GM12872 (cell line): ENCODE results near the gene LDHD.

ENCODE experiments used
- TF ChIP-seq, protein P1 (sequence below): IDR thresholded peaks from 3 replicates; pipeline ENCODE4 v1.5.1; 2011; ENCODE audit warnings: low read depth, mild to moderate bottlenecking, low read length, moderate library complexity; ENCODE audit not compliant: insufficient read depth

LDHD gene

DNA sequence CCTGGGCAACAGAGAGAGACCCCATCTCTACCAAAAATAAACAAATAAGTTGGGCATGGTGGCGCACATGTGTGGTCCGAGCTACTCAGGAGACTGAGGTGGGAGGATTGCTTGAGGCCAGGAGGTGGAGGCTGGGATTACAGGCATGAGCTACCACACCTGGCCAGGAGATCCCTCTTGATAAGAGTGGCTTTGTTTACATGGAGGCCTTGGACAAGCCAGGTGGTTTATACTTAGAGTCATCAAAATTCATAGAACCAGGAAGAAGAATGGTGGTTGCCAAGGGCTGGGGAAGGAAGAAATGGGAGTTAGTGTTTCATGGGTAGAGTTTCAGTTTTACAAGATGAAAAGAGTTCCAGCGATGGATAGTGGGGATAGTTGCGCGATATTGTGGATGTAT, 22.9 kb upstream of the LDHD start:
- TF ChIP-seq, protein P1, sequence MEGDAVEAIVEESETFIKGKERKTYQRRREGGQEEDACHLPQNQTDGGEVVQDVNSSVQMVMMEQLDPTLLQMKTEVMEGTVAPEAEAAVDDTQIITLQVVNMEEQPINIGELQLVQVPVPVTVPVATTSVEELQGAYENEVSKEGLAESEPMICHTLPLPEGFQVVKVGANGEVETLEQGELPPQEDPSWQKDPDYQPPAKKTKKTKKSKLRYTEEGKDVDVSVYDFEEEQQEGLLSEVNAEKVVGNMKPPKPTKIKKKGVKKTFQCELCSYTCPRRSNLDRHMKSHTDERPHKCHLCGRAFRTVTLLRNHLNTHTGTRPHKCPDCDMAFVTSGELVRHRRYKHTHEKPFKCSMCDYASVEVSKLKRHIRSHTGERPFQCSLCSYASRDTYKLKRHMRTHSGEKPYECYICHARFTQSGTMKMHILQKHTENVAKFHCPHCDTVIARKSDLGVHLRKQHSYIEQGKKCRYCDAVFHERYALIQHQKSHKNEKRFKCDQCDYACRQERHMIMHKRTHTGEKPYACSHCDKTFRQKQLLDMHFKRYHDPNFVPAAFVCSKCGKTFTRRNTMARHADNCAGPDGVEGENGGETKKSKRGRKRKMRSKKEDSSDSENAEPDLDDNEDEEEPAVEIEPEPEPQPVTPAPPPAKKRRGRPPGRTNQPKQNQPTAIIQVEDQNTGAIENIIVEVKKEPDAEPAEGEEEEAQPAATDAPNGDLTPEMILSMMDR, result no peak

DNA sequence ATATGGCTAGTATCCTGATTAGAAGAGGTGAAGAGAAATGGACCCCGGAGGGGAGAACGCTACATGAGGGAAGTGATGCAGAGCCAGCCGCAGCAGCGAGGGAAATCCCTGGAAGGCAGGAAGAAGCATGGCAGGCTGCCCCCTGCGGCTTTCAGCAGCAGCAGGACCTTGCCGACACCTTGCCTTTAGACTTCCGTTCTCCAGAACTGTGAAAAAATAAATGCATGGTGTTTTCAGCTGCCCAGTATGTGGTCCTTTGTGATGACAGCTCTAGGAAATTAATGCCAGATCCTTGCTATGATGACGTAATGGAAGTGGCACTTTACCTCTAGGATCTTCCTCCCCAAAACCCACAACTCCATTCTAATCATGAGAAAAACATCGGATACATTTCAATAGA, 22.1 kb upstream of the LDHD start:
- TF ChIP-seq, protein P1, result no peak

DNA sequence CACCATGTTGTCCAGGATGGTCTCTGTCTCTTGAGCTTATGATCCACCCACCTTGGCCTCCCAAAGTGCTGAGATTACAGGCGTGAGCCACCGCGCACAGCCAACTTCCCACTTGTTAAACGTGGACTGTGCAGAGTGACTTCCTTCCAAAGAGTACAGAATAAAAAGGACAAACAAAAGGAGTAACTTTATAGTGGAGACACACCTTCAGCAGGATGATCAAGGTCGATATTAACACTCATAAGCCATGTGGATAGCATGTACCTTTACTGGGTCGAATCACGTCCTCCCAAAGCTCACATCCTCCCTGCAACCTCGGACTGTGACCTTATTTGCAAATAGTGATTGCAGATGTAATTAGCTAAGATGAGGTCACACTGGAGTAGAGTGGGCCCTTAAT, 21.7 kb upstream of the LDHD start:
- TF ChIP-seq, protein P1, result no peak

DNA sequence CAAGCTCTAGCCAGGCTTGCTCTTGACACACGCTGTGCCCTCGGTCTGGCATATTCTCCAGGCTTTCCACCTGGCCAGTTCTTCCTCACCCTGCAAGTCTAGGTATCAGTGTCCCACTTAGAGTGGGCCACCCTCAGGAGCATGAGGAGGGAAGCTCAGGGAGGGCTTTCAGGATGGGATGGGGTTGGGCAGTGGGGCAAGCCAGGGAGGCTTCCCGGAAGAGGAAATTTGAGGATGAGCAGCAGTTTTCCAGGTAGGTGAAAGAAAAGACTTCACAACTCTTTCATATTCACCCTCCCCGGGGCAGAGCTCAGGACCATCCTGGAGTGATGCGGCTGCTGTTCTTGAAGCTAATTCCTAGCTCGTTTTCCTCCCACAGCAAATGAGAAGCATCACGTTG, 14.5 kb upstream of the LDHD start:
- TF ChIP-seq, protein P1, result no peak

DNA sequence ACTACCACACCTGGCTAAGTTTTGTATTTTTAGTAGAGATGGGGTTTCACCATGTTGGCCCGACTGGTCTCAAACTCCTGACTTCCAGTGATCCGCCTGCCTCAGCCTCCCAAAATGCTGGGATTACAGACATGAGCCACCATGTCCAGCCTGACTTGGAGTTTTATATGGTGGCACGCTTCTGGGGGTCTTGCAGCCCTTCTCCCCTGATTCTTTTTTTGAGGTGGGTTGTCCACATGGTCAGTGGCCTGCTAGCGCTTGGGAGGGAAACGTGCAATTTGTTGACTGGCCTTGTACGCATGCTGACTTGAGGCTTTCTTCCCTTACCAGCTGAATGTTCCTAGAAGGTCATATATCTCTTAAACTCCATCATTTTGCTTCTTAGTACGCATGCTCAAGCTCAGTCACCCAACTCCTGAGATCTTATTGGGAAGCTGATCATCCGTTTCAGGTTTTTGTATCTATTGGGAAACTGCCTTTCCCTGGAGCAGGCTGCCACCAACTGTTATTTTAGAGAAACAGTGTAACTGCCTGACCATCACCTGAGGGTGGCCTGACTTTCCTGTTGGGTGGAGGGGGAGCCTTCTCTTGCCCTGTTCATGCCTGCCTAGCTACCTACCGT, 13.7 kb upstream of the LDHD start:
- TF ChIP-seq, protein P1, result no peak

DNA sequence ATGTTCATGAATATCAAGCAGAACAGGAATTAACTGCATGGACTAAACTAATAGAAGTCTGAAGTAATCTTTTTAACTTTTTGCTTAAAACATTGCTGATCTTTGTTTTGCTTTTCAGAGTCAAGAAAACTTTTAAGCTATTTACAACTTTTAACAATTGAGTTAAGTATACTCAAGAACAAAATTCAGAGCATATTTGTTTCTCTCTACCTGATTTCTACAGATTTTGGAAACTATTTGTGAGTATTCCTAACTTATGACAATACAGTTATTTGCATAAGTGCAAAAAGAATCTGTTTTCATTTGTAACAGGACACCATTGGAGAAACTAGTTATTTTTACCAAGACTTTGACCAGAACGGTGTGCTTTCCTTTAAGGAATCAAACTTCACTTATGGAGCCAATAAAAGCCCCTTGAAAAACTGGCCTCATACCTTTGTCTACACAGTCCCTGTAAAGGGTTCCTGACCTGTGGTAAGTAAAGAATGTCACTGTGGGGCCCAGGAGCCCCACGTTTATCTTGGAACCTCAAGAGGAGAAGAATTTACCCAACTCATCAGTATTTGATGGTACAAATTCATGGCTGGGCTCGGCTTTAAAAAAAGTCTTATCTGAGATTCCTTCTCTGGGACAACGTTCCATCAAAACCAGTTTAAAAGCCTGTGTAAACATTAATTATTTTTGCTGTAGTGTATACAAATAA, 11.3 kb upstream of the LDHD start:
- TF ChIP-seq, protein P1, result no peak

DNA sequence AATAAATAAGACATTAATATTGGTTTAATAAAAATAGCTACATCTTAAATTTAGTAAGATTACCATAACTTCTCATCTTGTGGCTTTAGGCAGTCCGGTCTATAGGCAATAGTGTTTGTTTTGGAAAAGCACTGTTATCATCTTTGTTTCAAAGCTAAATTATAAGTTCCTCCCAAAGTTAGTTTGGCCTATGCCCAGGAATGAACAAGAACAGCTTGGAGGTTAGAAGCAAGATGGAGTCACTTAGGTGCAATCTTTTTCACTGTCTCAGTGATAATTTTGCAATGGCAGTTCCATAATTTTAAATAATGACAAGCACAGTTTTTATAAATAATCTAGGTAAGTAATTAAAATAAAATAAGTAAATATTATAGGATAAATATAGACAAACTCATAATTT, 6.0 kb upstream of the LDHD start:
- TF ChIP-seq, protein P1, result no peak
